Omental fat pad (tissue), 4 donors: Measurements from ENCODE around the gene PLS1. TPM values are rescaled to one million over a fixed set of nuclear protein-coding genes. Genes with fewer than 3 reads are reported as not detected.
"Not testable (repeated sequence)": the region's sequence is repeated elsewhere in the genome, so short reads cannot be mapped to it uniquely, and the experiment has no call there.

Experiments used
- ATAC-seq: fragments of 150-250 bp; one replicate; pipeline ENCODE4 v1.9.1; 2016; ENCODE audit warnings: mild to moderate bottlenecking, moderate library complexity; ENCODE audit not compliant: low FRiP score
- DNase-seq: peaks from one replicate; pipeline ENCODE4 v3.0.0-alpha.2; 2019; ENCODE audit warnings: low spot score
- CTCF ChIP-seq, 3 donors: fragments of 450-650 bp; IDR thresholded peaks; one replicate each; pipeline ENCODE4 v1.5.1; 2016 to 2017; ENCODE audit warnings: antibody characterized with exemption in 3 of 3, mild to moderate bottlenecking in 3 of 3, moderate library complexity in 2 of 3
- total RNA-seq, 4 donors: library from RNA; depleted of rRNA; stranded (reverse); fragments of >200 nt; gene quantifications; one replicate each; pipeline ENCODE4 v1.1.0, GENCODE V29; 2016

The PLS1 gene
- total RNA-seq, 4 donors from 2014 or later = 1.2 to 3.2 (median 2.0) TPM

DNA sequence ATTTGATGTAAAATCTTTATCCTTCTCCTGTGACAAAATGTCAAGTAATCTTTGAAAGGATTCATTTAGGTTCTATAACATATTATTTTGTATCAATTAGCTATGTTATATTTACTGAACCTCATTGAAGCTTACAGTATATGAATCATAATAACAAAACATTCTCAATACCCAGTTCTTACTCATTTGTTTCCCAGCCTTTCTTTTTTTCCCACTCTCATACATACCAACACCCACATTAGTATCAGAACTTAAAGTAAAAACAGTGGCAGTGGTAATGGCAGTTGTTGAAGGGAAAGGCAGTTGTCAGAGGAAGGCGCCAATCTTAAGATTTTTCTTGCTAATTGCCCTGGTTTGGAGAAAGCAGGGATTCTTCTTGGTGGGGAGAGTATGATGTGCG is 94.4 kb downstream of the PLS1 start:
- DNase-seq = no peak
- ATAC-seq = no peak
- no peak for TF ChIP-seq CTCF (IDR thresholded peaks at IDR 0.05)

GRCh38 chr3:142691527-142691926 is 95.3 kb downstream of the PLS1 start:
- no peak for TF ChIP-seq CTCF (IDR thresholded peaks at IDR 0.05)
- ATAC-seq (no peak), DNase-seq (no peak)

GRCh38 chr3:142693136-142693853 is 97.1 kb downstream of the PLS1 start:
- no peak for ATAC-seq
- no peak for TF ChIP-seq CTCF (IDR thresholded peaks at IDR 0.05)
- DNase-seq = no peak

DNA sequence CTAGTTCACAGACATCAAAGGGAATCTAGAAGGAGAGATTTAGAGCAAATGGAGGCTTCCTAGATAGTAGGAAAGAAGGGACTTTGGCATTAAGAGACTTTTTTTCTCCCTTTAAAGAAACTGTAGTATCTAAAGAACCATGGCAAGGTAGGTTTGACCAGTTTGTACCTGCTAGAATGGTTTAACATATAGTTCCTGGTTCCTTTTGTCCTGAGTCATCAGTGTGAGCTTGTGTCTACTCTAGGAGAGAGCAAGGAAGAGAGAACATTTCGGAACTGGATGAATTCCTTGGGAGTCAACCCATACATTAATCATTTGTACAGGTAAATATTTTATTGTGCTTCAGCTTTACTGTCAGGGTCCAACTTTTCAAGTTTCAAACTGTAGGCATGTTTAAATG is 98.0 kb downstream of the PLS1 start:
- no peak for DNase-seq
- TF ChIP-seq CTCF (IDR thresholded peaks at IDR 0.05) = no peak
- ATAC-seq = no peak

- TF ChIP-seq CTCF (IDR thresholded peaks at IDR 0.05) = no peak
- DNase-seq (no peak), ATAC-seq (no peak)
These were observed 109.0 kb downstream of the PLS1 start for GRCh38 chr3:142705198-142705597.

- ATAC-seq (no peak), DNase-seq (no peak)
- no peak for TF ChIP-seq CTCF (IDR thresholded peaks at IDR 0.05)
These were observed 110.3 kb downstream of the PLS1 start for GRCh38 chr3:142706321-142707127.

- DNase-seq = no peak
- ATAC-seq = no peak
- TF ChIP-seq CTCF (IDR thresholded peaks at IDR 0.05) = no peak
These were observed 113.0 kb downstream of the PLS1 start for GRCh38 chr3:142709207-142709606.

DNA sequence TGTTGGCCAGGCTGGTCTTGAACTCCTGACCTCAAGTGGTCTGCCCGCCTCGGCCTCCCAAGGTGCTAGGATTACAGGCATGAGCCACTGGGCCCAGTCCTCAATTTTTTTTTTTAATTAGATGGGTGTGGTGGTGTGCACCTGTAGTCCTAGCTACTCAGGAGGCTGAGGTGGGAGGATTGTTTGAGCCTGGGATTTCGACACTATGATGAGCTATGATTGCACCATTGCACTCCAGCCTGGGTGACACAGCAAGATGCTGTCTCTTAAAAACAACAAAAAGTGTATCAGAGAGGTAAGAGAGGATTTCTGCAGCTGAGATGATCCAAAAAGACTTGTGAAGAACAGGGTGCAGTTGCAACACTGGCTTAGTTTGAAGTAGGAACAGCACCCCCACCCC is 118.7 kb downstream of the PLS1 start:
- not testable (repeated sequence) for ATAC-seq, DNase-seq
